HFF-Myc (cell line): Measurements from ENCODE around the gene PAN3.
A peak's percentile ranks its signal among the peaks of the same experiment; 100 is the strongest.

ENCODE experiments used
- DNase-seq: peaks from one replicate; pipeline ENCODE4 v3.0.0-alpha.2; 2011; ENCODE audit warnings: low read depth; ENCODE audit errors: extremely low read depth
- H3K4me3 ChIP-seq: replicated peaks from 2 replicates; pipeline ENCODE4 v1.5.1; 2011; ENCODE audit warnings: low read depth, mild to moderate bottlenecking, control low read depth, low read length
- TF ChIP-seq, protein P1 (sequence below): IDR thresholded peaks from 2 replicates; pipeline ENCODE4 v1.5.1; 2012; ENCODE audit warnings: mild to moderate bottlenecking, low read depth, low read length, control low read depth; ENCODE audit errors: missing control alignments

PAN3 gene

GRCh38 chr13:28326056-28326455 lies 187.7 kb downstream of the PAN3 start:
- DNase-seq: no peak
- TF ChIP-seq, protein P1, sequence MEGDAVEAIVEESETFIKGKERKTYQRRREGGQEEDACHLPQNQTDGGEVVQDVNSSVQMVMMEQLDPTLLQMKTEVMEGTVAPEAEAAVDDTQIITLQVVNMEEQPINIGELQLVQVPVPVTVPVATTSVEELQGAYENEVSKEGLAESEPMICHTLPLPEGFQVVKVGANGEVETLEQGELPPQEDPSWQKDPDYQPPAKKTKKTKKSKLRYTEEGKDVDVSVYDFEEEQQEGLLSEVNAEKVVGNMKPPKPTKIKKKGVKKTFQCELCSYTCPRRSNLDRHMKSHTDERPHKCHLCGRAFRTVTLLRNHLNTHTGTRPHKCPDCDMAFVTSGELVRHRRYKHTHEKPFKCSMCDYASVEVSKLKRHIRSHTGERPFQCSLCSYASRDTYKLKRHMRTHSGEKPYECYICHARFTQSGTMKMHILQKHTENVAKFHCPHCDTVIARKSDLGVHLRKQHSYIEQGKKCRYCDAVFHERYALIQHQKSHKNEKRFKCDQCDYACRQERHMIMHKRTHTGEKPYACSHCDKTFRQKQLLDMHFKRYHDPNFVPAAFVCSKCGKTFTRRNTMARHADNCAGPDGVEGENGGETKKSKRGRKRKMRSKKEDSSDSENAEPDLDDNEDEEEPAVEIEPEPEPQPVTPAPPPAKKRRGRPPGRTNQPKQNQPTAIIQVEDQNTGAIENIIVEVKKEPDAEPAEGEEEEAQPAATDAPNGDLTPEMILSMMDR: no peak
- no peak overlapping the region for H3K4me3 ChIP-seq

DNA sequence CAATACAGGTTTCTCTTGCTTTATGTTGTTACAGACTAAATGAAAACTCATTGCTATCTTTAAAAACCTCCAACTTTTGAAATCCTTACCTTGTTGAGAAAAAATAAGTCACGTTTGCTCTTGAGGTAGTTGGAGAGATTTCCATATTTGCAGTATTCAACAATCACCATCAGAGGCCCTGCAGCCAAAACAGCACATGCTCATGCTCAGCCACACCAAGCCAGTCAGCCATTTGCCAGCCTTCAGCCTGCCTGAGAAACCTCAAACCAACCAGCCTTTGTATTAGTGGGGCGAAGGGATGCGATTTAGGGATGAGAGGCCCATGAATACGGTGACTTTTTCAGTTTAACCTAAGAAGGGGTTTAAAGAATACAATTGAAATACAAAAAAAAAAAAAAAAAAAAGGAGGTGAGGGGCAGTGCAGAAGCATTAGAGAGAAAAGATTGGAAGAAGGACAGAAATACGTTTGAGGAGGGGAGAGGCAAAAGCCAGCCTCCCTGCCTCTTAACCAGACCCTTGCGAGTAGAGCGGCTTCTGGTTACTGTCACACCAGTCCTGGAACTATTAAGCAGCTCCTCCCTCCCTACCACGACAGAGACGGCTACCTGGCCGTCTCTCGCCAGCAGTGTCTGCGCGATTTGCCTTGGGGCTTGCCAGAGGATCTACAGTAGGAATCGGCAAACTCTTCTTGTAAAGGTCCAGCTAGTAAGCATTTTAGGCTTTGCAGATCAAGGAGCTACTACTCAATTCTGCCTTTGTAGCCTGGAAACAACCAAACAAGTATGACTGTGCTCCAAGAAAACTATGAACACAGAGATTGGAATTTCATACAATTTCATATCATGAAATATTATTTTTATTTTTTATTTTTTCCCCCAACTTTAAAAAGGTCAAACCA lies 189.3 kb downstream of the PAN3 start:
- DNase-seq: no peak
- TF ChIP-seq, protein P1: no peak
- H3K4me3 ChIP-seq: no peak overlapping the region

GRCh38 chr13:28328271-28328607 lies 189.9 kb downstream of the PAN3 start:
- TF ChIP-seq, protein P1: no peak
- H3K4me3 ChIP-seq: no peak overlapping the region
- no peak for DNase-seq

GRCh38 chr13:28329395-28330158 lies 191.2 kb downstream of the PAN3 start:
- TF ChIP-seq, protein P1: no peak
- H3K4me3 ChIP-seq: no peak overlapping the region
- peak; percentile 82 for DNase-seq

GRCh38 chr13:28333204-28333881 lies 195.0 kb downstream of the PAN3 start:
- no peak for DNase-seq
- H3K4me3 ChIP-seq: no peak overlapping the region
- TF ChIP-seq, protein P1: no peak

GRCh38 chr13:28336193-28336657 lies 197.9 kb downstream of the PAN3 start:
- DNase-seq: no peak
- H3K4me3 ChIP-seq: no peak overlapping the region
- TF ChIP-seq, protein P1: no peak
